H1 (cell line): ENCODE data around the gene TOB1. TPM values are rescaled to one million over a fixed set of nuclear protein-coding genes. Genes with fewer than 3 reads are reported as not detected.

Experiments used
- CTCF ChIA-PET: fragments of 300-600 bp; sonication (Branson Sonifier 250); formaldehyde crosslinking; loops from one replicate; lab custom pipeline; 2021; ENCODE audit not compliant: partially characterized antibody; lab: Charles Lee
- POLR2A ChIA-PET: fragments of 300-600 bp; sonication (Branson Sonifier 250); formaldehyde crosslinking; loops from one replicate; lab custom pipeline; 2021; ENCODE audit warnings: inconsistent platforms; ENCODE audit not compliant: partially characterized antibody; lab: Charles Lee
- DNase-seq, 2 experiments: peaks; one replicate each; pipeline versions ENCODE4 v3.0.0 to v3.0.0-alpha.2; 2010 to 2022; ENCODE audit warnings: low spot score in 2 of 2, low read depth in 1 of 2, mixed read lengths in 1 of 2
- FAIRE-seq: peaks from 2 replicates; lab custom pipeline; 2011; peaks lifted over from hg19 to GRCh38; lab: Jason Lieb, UNC
- H2AFZ ChIP-seq: 2 replicates; pipeline ENCODE4 v1.8.1; 2012; ENCODE audit warnings: low read length, inconsistent platforms
- H2AK5ac ChIP-seq: 2 replicates; pipeline ENCODE4 v1.6.1; 2013; ENCODE audit warnings: low read depth, low read length
- H2BK120ac ChIP-seq: replicated peaks from 2 replicates; pipeline ENCODE3; 2013; ENCODE audit warnings: low read depth, low read length, inconsistent platforms
- H2BK12ac ChIP-seq: 2 replicates; pipeline ENCODE4 v1.6.1; 2013; ENCODE audit warnings: low read depth, low read length
- H2BK15ac ChIP-seq: 2 replicates; pipeline ENCODE4 v1.6.1; 2013; ENCODE audit warnings: low read length
- H2BK20ac ChIP-seq: 2 replicates; pipeline ENCODE4 v1.6.1; 2013; ENCODE audit warnings: low read length
- H2BK5ac ChIP-seq: 2 replicates; pipeline ENCODE4 v1.6.1; 2013; ENCODE audit warnings: low read depth, low read length
- H3K14ac ChIP-seq: 2 replicates; pipeline ENCODE4 v1.6.1; 2013; ENCODE audit warnings: inconsistent platforms; ENCODE audit not compliant: insufficient read length
- H3K18ac ChIP-seq: 2 replicates; pipeline ENCODE4 v1.6.1; 2013; ENCODE audit warnings: low read length; ENCODE audit errors: extremely low read depth
- H3K23ac ChIP-seq: 2 replicates; pipeline ENCODE4 v1.6.1; 2013; ENCODE audit warnings: inconsistent platforms; ENCODE audit not compliant: insufficient read length
- H3K23me2 ChIP-seq: 2 replicates; pipeline ENCODE4 v1.6.1; 2013; ENCODE audit warnings: low read depth, low read length
- H3K27ac ChIP-seq: 2 replicates; pipeline ENCODE4 v1.6.1; 2011; ENCODE audit warnings: low read depth, low read length, inconsistent platforms
- H3K27me3 ChIP-seq, 4 experiments: replicated peaks in 1 of 4; 1 replicate in 1 of 4; 2 replicates in 3 of 4; pipeline versions ENCODE4 v1.6.1 to v1.8.1; 2011 to 2013; ENCODE audit warnings: low read length in 3 of 4, mild to moderate bottlenecking in 3 of 4, inconsistent platforms in 2 of 4, mixed read lengths in 2 of 4, moderate library complexity in 1 of 4; ENCODE audit not compliant: control insufficient read depth in 3 of 4, insufficient read depth in 3 of 4; ENCODE audit errors: extremely low read depth in 1 of 4
- H3K36me3 ChIP-seq, 4 experiments: 2 replicates each; pipeline versions ENCODE4 v1.6.1 to v1.8.1; 2011 to 2013; ENCODE audit warnings: mild to moderate bottlenecking in 4 of 4, low read length in 3 of 4, moderate library complexity in 2 of 4, control low read depth in 1 of 4, inconsistent platforms in 1 of 4; ENCODE audit not compliant: insufficient read depth in 4 of 4, control insufficient read depth in 2 of 4
- H3K4ac ChIP-seq: replicated peaks from 2 replicates; pipeline ENCODE3; 2013; ENCODE audit warnings: low read length, low read depth, mixed read lengths, inconsistent platforms; ENCODE audit not compliant: insufficient read length
- H3K4me1 ChIP-seq, 4 experiments: replicated peaks in 1 of 4; 1 replicate in 1 of 4; 2 replicates in 3 of 4; pipeline versions ENCODE4 v1.6.1 to v1.8.1; 2011 to 2013; ENCODE audit warnings: low read length in 3 of 4, inconsistent platforms in 2 of 4, mixed read lengths in 1 of 4; ENCODE audit not compliant: insufficient read depth in 4 of 4, control insufficient read depth in 3 of 4
- H3K4me2 ChIP-seq, 2 experiments: 2 replicates each; pipeline versions ENCODE4 v1.6.1 to v1.8.1; 2011 to 2013; ENCODE audit warnings: low read depth in 2 of 2, low read length in 2 of 2, control low read depth in 1 of 2, inconsistent platforms in 1 of 2, mild to moderate bottlenecking in 1 of 2; ENCODE audit not compliant: insufficient read depth in 1 of 2
- H3K4me3 ChIP-seq, 4 experiments: fragments of 200-600, 300-600 bp in 1 of 4; sonication (generic), shearing (Covaris generic), sonication (Bioruptor Twin) in 1 of 4; 2 replicates each; pipeline versions ENCODE4 v1.5.1 to v1.8.1; 2011 to 2016; ENCODE audit warnings: low read length in 4 of 4, low read depth in 3 of 4, control low read depth in 2 of 4, inconsistent platforms in 2 of 4, mild to moderate bottlenecking in 2 of 4, mixed read lengths in 1 of 4, moderate library complexity in 1 of 4; ENCODE audit not compliant: insufficient read depth in 2 of 4; ENCODE audit errors: extremely low read depth in 1 of 4
- H3K56ac ChIP-seq: replicated peaks from 2 replicates; pipeline ENCODE3; 2013; ENCODE audit warnings: low read depth, mild to moderate bottlenecking, mixed read lengths, low read length, inconsistent platforms; ENCODE audit not compliant: insufficient read length
- H3K79me1 ChIP-seq: 2 replicates; pipeline ENCODE4 v1.6.1; 2013; ENCODE audit warnings: low read depth, low read length, control low read depth
- H3K79me2 ChIP-seq, 2 experiments: 2 replicates each; pipeline versions ENCODE4 v1.6.1 to v1.8.1; 2012 to 2013; ENCODE audit warnings: low read length in 2 of 2, mild to moderate bottlenecking in 2 of 2, inconsistent platforms in 1 of 2; ENCODE audit not compliant: insufficient read depth in 2 of 2, control insufficient read depth in 1 of 2
- H3K9ac ChIP-seq, 4 experiments: replicated peaks in 1 of 4; 1 replicate in 1 of 4; 2 replicates in 3 of 4; pipeline versions ENCODE4 v1.6.1 to v1.8.1; 2011 to 2013; ENCODE audit warnings: low read depth in 3 of 4, low read length in 3 of 4, control low read depth in 2 of 4, mild to moderate bottlenecking in 2 of 4, moderate library complexity in 2 of 4, inconsistent platforms in 1 of 4; ENCODE audit errors: extremely low read depth in 1 of 4
- H3K9me3 ChIP-seq, 2 experiments: 2 replicates each; pipeline versions ENCODE4 v1.6.1 to v1.8.1; 2012 to 2013; ENCODE audit warnings: mild to moderate bottlenecking in 2 of 2, moderate library complexity in 2 of 2, control low read depth in 1 of 2, inconsistent platforms in 1 of 2, low read depth in 1 of 2, low read length in 1 of 2, mixed read lengths in 1 of 2; ENCODE audit not compliant: insufficient read depth in 2 of 2
- H4K20me1 ChIP-seq, 2 experiments: replicated peaks in 1 of 2; 2 replicates each; pipeline versions ENCODE3 to v1.8.1; 2011 to 2013; ENCODE audit warnings: inconsistent platforms in 2 of 2, low read length in 2 of 2, mild to moderate bottlenecking in 1 of 2; ENCODE audit not compliant: insufficient read depth in 2 of 2, control insufficient read depth in 1 of 2
- H4K5ac ChIP-seq: 2 replicates; pipeline ENCODE4 v1.6.1; 2013; ENCODE audit warnings: low read length, low read depth, mixed read lengths, inconsistent platforms; ENCODE audit not compliant: insufficient read length
- H4K8ac ChIP-seq: 2 replicates; pipeline ENCODE4 v1.8.0; 2013; ENCODE audit warnings: mild to moderate bottlenecking, moderate library complexity, low read length, inconsistent platforms; ENCODE audit not compliant: insufficient read depth; ENCODE audit errors: extremely low read depth
- H4K91ac ChIP-seq: replicated peaks from 2 replicates; pipeline ENCODE3; 2013; ENCODE audit warnings: low read length, mixed read lengths, inconsistent platforms; ENCODE audit not compliant: insufficient read length
- CHD2 ChIP-seq: IDR thresholded peaks from 2 replicates; pipeline ENCODE4 v1.6.1; 2012; ENCODE audit warnings: low read length, improper control_type of control experiment
- FOSL1 ChIP-seq: IDR thresholded peaks from 2 replicates; pipeline ENCODE4 v1.6.1; 2011; ENCODE audit warnings: mild to moderate bottlenecking, low read depth, low read length, moderate library complexity; ENCODE audit not compliant: insufficient read depth
- GABPA ChIP-seq: IDR thresholded peaks from 2 replicates; pipeline ENCODE4 v1.6.1; 2011; ENCODE audit warnings: mild to moderate bottlenecking, low read length, moderate library complexity, borderline replicate concordance; ENCODE audit not compliant: insufficient read depth
- KDM4A ChIP-seq: IDR thresholded peaks from one replicate; pipeline ENCODE4 v1.7.1; 2012; ENCODE audit warnings: low read depth, mild to moderate bottlenecking, moderate library complexity, low read length, inconsistent platforms; ENCODE audit not compliant: severe bottlenecking
- MAX ChIP-seq: IDR thresholded peaks from 2 replicates; pipeline ENCODE4 v1.6.1; 2012; ENCODE audit warnings: inconsistent platforms
- POLR2A ChIP-seq, 2 experiments: IDR thresholded peaks; 1 replicate in 1 of 2; 2 replicates in 1 of 2; pipeline ENCODE4 v1.6.1; 2011; ENCODE audit warnings: low read depth in 2 of 2, low read length in 2 of 2, mild to moderate bottlenecking in 2 of 2; ENCODE audit errors: control extremely low read depth in 1 of 2
- POLR2AphosphoS5 ChIP-seq: IDR thresholded peaks from 2 replicates; pipeline ENCODE4 v1.6.1; 2011; ENCODE audit warnings: low read depth, low read length
- SAP30 ChIP-seq: fragments of 300-600 bp; sonication (generic); IDR thresholded peaks from 2 replicates; pipeline ENCODE4 v1.7.1; 2012; ENCODE audit warnings: low read length, moderate library complexity, mild to moderate bottlenecking, inconsistent platforms; ENCODE audit not compliant: insufficient read depth, insufficient replicate concordance
- SP2 ChIP-seq: IDR thresholded peaks from 2 replicates; pipeline ENCODE4 v1.6.1; 2012; ENCODE audit warnings: mild to moderate bottlenecking, low read length, inconsistent platforms
- SRF ChIP-seq: IDR thresholded peaks from 2 replicates; pipeline ENCODE4 v1.6.1; 2011; ENCODE audit warnings: mild to moderate bottlenecking, low read depth, low read length, moderate library complexity
- SUZ12 ChIP-seq: fragments of 200-600 bp; sonication (generic); IDR thresholded peaks from 2 replicates; pipeline ENCODE4 v1.6.1; 2012; ENCODE audit warnings: mild to moderate bottlenecking, inconsistent platforms, low read length, moderate library complexity, mixed read lengths
- TAF1 ChIP-seq: IDR thresholded peaks from 2 replicates; pipeline ENCODE4 v1.6.1; 2011; ENCODE audit warnings: mild to moderate bottlenecking, low read depth, low read length
- TEAD4 ChIP-seq: IDR thresholded peaks from 2 replicates; pipeline ENCODE4 v1.6.1; 2012; ENCODE audit warnings: low read depth, low read length, inconsistent platforms, mixed read lengths
- WGBS, 2 experiments: shearing (Covaris generic) in 1 of 2; methylation state at CpG; one replicate each; pipeline versions ENCODE4 v1.1.6 to v1.1.7; 2013 to 2015; ENCODE audit warnings: low lambda C conversion rate in 2 of 2, mixed read lengths in 2 of 2, inconsistent platforms in 1 of 2, low coverage in 1 of 2, missing lambda C conversion rate in 1 of 2; ENCODE audit not compliant: insufficient replicate concordance in 2 of 2, insufficient coverage in 1 of 2, insufficient read length in 1 of 2; ENCODE audit errors: extremely low coverage in 1 of 2, missing lambda C conversion rate in 1 of 2; 5-methylcytosine and 5-hydroxymethylcytosine counted together
- polyA plus RNA-seq, 7 experiments: library from polyadenylated mRNA; depleted of rRNA in 3 of 7; stranded (reverse) in 5 of 7; unstranded in 2 of 7; fragments of >200 nt in 5 of 7; fragments of 200-250 nt in 2 of 7; gene quantifications; 1 replicate in 5 of 7; 2 replicates in 1 of 7; 4 replicates in 1 of 7; pipeline versions ENCODE4 v1.2.1 to v1.2.3, GENCODE V29; 2011 to 2013; ENCODE audit warnings: missing spikeins in 2 of 7, mixed read lengths in 2 of 7
- total RNA-seq: library from RNA; stranded (reverse); fragmentation: NEBNext Ultra II Directional; extraction: Animal tissue kit (Norgen Biotek cat#: 25700); gene quantifications from 2 replicates; pipeline ENCODE4 v1.2.1, GENCODE V29; 2021

Gene TOB1
- total and polyA plus RNA-seq, 2 of the 8 experiments (the other 6 are each of a cell fraction or from before 2014, with no cell fraction given), result 14.4 to 20.8 TPM

GRCh38 chr17:50899559-50900319 is 33.6 kb upstream of the TOB1 start:
- Histone ChIP-seq H3K4ac (no peak overlapping the region), H3K27me3 (no peaks in the 10 kb centered on the region), H2BK15ac (no peak overlapping the region), H2BK120ac (no peak overlapping the region), H2BK12ac (no peak overlapping the region), H3K36me3 (no peaks in the 10 kb centered on the region), H3K4me2 (no peak overlapping the region), H2AK5ac (no peak overlapping the region), H3K27ac (no peak overlapping the region), H4K5ac (no peak overlapping the region), H3K4me1 (peaks cover 7 to 20% (median 12%) of the 10 kb centered on the region in 4 experiments), H4K91ac (no peak overlapping the region), H3K79me2 (no peaks in the 10 kb centered on the region), H2BK5ac (peak overlapping the region; percentile 18; the same call in 1 of the 2 replicates), H4K20me1 (no peaks in the 10 kb centered on the region), H2AFZ (no peak overlapping the region), H2BK20ac (0 out of 2 replicates have a peak overlapping the region, but pooled peaks have one; percentile 26), H3K79me1 (no peaks in the 10 kb centered on the region), H3K9me3 (no peaks in the 10 kb centered on the region), H3K4me3 (no peak overlapping the region), H3K9ac (no peak overlapping the region), H3K14ac (no peak overlapping the region), H3K18ac (no peak overlapping the region), H4K8ac (no peak overlapping the region), H3K56ac (no peak overlapping the region), H3K23me2 (no peaks in the 10 kb centered on the region), H3K23ac (no peak overlapping the region)
- POLR2A ChIA-PET, result interaction anchor here (0.6 to 3.6 kb wide), 5 partner anchors 8 to 175 kb away, joined by 3 to 25 read pairs (median 5); partner anchors contain the start of gene TOB1
- FAIRE-seq, result no peak
- CTCF ChIA-PET, result interaction anchor here (0.9 to 1.8 kb wide), 6 partner anchors 10 to 117 kb away, joined by 3 to 7 read pairs (median 4); no protein-coding TSS in a partner anchor
- WGBS, 2 experiments, result 82% methylated on average over 17 of the region's 17 CpGs; no CpG with 5 or more reads in 1 of the 2 experiments
- no peak for DNase-seq
- no peak for TF ChIP-seq SRF
- no peak for TF ChIP-seq POLR2AphosphoS5
- TF ChIP-seq FOSL1, result no peak
- no peak for TF ChIP-seq GABPA
- TF ChIP-seq MAX, result no peak
- no peak for TF ChIP-seq CHD2
- TF ChIP-seq TEAD4, result no peak
- TF ChIP-seq SP2, result no peak
- TF ChIP-seq KDM4A, result no peak
- no peak for TF ChIP-seq POLR2A (IDR thresholded peaks at IDR 0.05; ENCODE audit: control extremely low read depth in 1 of 2, low read depth in 2 of 2, low read length in 2 of 2)
- TF ChIP-seq SAP30, result no peak
- no peak for TF ChIP-seq SUZ12
- no peak for TF ChIP-seq TAF1
